ENCODE results near the gene NECAB2.

The NECAB2 gene

GRCh38 chr16:84029297-84030047 lies 61.4 kb downstream of the NECAB2 start:
- no peak for FAIRE-seq

- no peak for FAIRE-seq
Measured at GRCh38 chr16:84031556-84031955, 63.5 kb downstream of the NECAB2 start.

GRCh38 chr16:84032458-84033178 lies 64.6 kb downstream of the NECAB2 start:
- no peak for FAIRE-seq

GRCh38 chr16:84033251-84034195 lies 65.5 kb downstream of the NECAB2 start:
- no peak for FAIRE-seq

- no peak for FAIRE-seq
Measured at GRCh38 chr16:84034516-84034915, 66.5 kb downstream of the NECAB2 start.

- no peak for FAIRE-seq
Measured at GRCh38 chr16:84036131-84036530, 68.1 kb downstream of the NECAB2 start.

GRCh38 chr16:84036982-84037425 lies 69.0 kb downstream of the NECAB2 start:
- FAIRE-seq = no peak

GRCh38 chr16:84038469-84038868 lies 70.4 kb downstream of the NECAB2 start:
- no peak for FAIRE-seq

- FAIRE-seq = no peak
Measured at GRCh38 chr16:84039696-84040095, 71.7 kb downstream of the NECAB2 start.

- FAIRE-seq = no peak
Measured at GRCh38 chr16:84040226-84040822, 72.3 kb downstream of the NECAB2 start.

GRCh38 chr16:84040823-84041820 lies 73.1 kb downstream of the NECAB2 start:
- FAIRE-seq = no peak

GRCh38 chr16:84041881-84042280 lies 73.8 kb downstream of the NECAB2 start:
- no peak for FAIRE-seq

GRCh38 chr16:84042308-84042878 lies 74.3 kb downstream of the NECAB2 start, which contains the start of gene SLC38A8:
Gene SLC38A8 (minus strand): TSS chr16:84042795. CDS start chr16:84042157, 638 bp downstream.
- FAIRE-seq = no peak

GRCh38 chr16:84042879-84043485 lies 74.9 kb downstream of the NECAB2 start:
- FAIRE-seq = no peak

- no peak for FAIRE-seq
Measured at GRCh38 chr16:84043486-84044117, 75.6 kb downstream of the NECAB2 start.

GRCh38 chr16:84044118-84044488 lies 76.1 kb downstream of the NECAB2 start:
- no peak for FAIRE-seq

- no peak for FAIRE-seq
Measured at GRCh38 chr16:84045001-84045817, 77.2 kb downstream of the NECAB2 start.

- FAIRE-seq = no peak
Measured at GRCh38 chr16:84045818-84046470, 77.9 kb downstream of the NECAB2 start.

- no peak for FAIRE-seq
Measured at GRCh38 chr16:84047206-84047605, 79.2 kb downstream of the NECAB2 start.

Data from islet of Langerhans (tissue), 1 donor.